HG02970 (cell line): Measurements from ENCODE around the gene RTEL1.

ENCODE experiments used
- ATAC-seq: cut with Tn5 transposase; IDR thresholded peaks from one replicate; pipeline ENCODE4 v1.9.1; 2021; ENCODE audit warnings: mild to moderate bottlenecking, moderate library complexity, moderate number of reproducible peaks; ENCODE audit not compliant: unreplicated experiment, low FRiP score

Gene RTEL1

GRCh38 chr20:63697868-63698545 lies 39.9 kb downstream of the RTEL1 start:
- no peak for ATAC-seq

- no peak for ATAC-seq
These were observed 40.8 kb downstream of the RTEL1 start for GRCh38 chr20:63698739-63699465.

GRCh38 chr20:63699466-63700198 lies 41.5 kb downstream of the RTEL1 start:
- ATAC-seq: no peak

- ATAC-seq: no peak
These were observed 42.3 kb downstream of the RTEL1 start for GRCh38 chr20:63700199-63701050.

GRCh38 chr20:63701051-63701328 lies 42.9 kb downstream of the RTEL1 start:
- ATAC-seq: no peak

- no peak for ATAC-seq
These were observed 43.4 kb downstream of the RTEL1 start for GRCh38 chr20:63701329-63702035.

- ATAC-seq: no peak
These were observed 44.0 kb downstream of the RTEL1 start for GRCh38 chr20:63702036-63702665.

GRCh38 chr20:63702751-63703470 lies 44.8 kb downstream of the RTEL1 start:
- no peak for ATAC-seq

GRCh38 chr20:63703471-63703975 lies 45.4 kb downstream of the RTEL1 start:
- no peak for ATAC-seq

- ATAC-seq: no peak
These were observed 46.0 kb downstream of the RTEL1 start for GRCh38 chr20:63703976-63704748.

- no peak for ATAC-seq
These were observed 46.6 kb downstream of the RTEL1 start for GRCh38 chr20:63704749-63705117.

- ATAC-seq: no peak
These were observed 47.3 kb downstream of the RTEL1 start for GRCh38 chr20:63705232-63706026.

- no peak for ATAC-seq
These were observed 48.0 kb downstream of the RTEL1 start for GRCh38 chr20:63706027-63706695.

GRCh38 chr20:63706852-63707557 lies 48.9 kb downstream of the RTEL1 start:
- peak; percentile 25 for ATAC-seq

- ATAC-seq: peak; percentile 73
These were observed 49.6 kb downstream of the RTEL1 start, which contains the start of the genes ARFRP1 and ZGPAT for GRCh38 chr20:63707558-63708300. Gene ARFRP1, minus strand, starts transcription at chr20:63707976. Its CDS starts 885 bp downstream, at chr20:63707091. Gene ZGPAT, plus strand, starts transcription at chr20:63708039. Its CDS starts 542 bp downstream, at chr20:63708581.
